Body of pancreas (tissue), 4 donors: Measurements from ENCODE around the gene ANKDD1A.

Experiments used
- POLR2A ChIP-seq, 3 donors: fragments of 450-650 bp; IDR thresholded peaks; one replicate each; pipeline ENCODE4 v1.6.1; 2016; ENCODE audit warnings: antibody characterized with exemption in 3 of 3, mild to moderate bottlenecking in 2 of 3
- TF ChIP-seq, protein P1 (sequence below), 7 experiments: fragments of 450-650 bp in 4 of 7; fragments of 200-600 bp in 3 of 7; sonication (generic) in 3 of 7; IDR thresholded peaks; one replicate each; pipeline ENCODE4 v1.5.1; 2016 to 2019; ENCODE audit warnings: antibody characterized with exemption in 7 of 7

DNA sequence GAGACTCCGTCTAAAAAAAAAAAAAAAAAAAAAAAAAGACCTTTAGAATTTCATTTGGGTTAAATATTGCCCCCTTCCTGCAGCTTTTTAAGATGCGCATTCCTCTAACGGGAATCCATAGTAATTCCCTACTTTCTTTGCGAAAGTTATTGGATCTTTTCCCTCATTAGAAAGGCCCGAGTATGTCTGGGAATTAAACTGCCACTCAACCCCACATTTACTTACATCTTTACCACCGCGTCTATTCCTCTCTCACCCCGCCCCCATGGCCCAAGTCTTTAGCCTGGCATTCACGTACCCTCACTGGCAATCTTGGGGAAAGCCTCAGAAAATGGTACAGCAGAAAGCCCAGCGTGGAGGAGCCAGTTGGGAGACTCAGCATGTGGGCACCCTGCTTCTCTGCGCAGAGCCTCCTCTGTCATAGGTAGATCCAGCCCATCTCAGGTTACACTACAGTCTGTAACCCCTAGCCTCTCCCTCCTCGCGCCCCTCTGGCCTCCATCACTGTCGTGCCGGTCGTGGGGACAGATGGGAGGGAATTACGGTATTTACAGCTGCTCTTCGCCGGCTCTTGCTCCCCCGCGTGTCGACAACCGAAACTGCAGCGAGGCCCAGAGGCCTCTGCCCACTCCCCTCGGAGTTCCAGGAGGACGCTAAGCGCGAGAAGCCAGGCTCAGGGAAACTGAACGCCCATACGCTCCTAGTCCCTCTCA, 6.4 kb upstream of the ANKDD1A start:
- TF ChIP-seq, protein P1, sequence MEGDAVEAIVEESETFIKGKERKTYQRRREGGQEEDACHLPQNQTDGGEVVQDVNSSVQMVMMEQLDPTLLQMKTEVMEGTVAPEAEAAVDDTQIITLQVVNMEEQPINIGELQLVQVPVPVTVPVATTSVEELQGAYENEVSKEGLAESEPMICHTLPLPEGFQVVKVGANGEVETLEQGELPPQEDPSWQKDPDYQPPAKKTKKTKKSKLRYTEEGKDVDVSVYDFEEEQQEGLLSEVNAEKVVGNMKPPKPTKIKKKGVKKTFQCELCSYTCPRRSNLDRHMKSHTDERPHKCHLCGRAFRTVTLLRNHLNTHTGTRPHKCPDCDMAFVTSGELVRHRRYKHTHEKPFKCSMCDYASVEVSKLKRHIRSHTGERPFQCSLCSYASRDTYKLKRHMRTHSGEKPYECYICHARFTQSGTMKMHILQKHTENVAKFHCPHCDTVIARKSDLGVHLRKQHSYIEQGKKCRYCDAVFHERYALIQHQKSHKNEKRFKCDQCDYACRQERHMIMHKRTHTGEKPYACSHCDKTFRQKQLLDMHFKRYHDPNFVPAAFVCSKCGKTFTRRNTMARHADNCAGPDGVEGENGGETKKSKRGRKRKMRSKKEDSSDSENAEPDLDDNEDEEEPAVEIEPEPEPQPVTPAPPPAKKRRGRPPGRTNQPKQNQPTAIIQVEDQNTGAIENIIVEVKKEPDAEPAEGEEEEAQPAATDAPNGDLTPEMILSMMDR (IDR thresholded peaks at IDR 0.05): peak; percentile 63 to 84 (median 80)
- TF ChIP-seq POLR2A (IDR thresholded peaks at IDR 0.05): no peak
